Limb (tissue), 2 donors: Measurements from ENCODE around the gene LRIT2.

Source experiments
- DNase-seq, 2 donors: peaks; one replicate each; pipeline ENCODE4 v3.0.0-alpha.2; 2016; ENCODE audit errors: extremely low spot score in 2 of 2

LRIT2 gene

GRCh38 chr10:84243759-84244158 is 18.4 kb upstream of the LRIT2 start:
- DNase-seq: no peak

DNA sequence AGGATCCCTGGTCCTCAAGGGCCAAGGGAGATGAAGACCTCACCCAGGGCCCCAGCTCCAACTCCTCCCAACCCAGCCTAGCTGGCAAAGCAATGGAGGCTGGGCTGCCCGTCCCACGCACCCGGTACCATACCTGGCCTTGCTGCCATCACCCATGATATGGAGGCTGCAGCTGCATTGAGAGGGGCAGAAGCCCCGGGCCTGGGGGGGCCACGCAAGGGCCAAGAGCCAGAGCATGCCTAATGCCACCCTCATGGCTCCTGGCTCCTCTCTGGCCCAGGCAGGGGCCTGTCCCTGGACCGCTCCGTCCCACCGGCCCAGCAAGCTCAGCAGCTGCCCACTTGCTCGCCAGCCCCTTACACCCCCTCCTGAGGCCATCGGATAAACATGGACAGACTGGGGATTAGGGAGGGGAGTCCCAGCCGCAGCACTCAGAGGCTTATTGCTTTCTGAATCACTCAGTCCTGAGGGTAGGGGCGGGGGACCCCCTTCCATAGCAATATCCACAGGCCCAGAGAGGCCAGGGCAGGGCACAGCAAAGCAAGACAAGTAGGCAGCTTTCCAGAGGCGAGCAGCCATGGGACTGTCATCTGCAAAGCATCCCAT is 15.9 kb upstream of the LRIT2 start, which contains the start of gene LRIT1:
Gene LRIT1 (minus strand): TSS at position 362 of the 606 bp plus-strand sequence. CDS start 107 bp downstream, at position 255.
- DNase-seq: no peak

- DNase-seq: no peak
These were observed 13.6 kb upstream of the LRIT2 start for GRCh38 chr10:84238909-84239308.

- DNase-seq: no peak
These were observed 12.1 kb upstream of the LRIT2 start for GRCh38 chr10:84237199-84238051.

DNA sequence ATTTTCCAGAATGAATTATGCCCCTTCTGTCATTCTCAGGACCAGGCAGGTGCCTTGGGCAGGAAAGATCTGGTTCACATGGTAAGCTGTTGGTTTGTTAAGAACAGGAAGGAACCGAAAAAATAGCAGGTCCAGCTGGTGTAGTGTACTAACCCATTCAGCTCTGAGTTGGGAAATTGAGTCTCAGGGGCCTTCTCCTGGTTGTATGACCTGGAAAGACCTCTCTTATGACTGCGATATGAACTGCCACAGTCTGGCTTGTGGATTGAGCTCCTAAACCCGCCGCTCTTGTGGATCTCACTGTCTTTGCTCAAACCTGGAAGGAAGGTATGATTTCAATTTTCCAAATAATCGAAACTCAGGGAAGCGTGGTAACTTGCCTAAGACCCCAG is 11.5 kb upstream of the LRIT2 start:
- no peak for DNase-seq

GRCh38 chr10:84235096-84235495 is 9.8 kb upstream of the LRIT2 start:
- no peak for DNase-seq

DNA sequence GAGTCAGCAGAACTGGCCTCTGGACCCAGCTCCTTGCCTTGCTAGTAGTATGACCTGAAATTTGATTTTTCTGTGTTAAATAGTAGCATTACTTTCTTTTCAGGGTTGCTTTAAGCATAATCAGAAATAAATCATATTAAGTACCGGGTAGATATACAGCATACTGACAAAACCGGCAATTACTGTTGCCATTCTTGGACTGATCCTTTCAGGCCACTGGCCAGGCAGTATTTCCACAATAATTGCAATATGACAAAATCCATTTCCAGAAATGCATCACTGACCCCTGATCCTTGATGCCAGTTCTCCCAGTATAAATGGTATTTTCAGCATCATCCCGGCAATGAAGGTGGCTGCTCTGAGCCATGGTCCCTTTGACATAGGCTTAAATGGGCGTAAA is 9.1 kb upstream of the LRIT2 start:
- no peak for DNase-seq

DNA sequence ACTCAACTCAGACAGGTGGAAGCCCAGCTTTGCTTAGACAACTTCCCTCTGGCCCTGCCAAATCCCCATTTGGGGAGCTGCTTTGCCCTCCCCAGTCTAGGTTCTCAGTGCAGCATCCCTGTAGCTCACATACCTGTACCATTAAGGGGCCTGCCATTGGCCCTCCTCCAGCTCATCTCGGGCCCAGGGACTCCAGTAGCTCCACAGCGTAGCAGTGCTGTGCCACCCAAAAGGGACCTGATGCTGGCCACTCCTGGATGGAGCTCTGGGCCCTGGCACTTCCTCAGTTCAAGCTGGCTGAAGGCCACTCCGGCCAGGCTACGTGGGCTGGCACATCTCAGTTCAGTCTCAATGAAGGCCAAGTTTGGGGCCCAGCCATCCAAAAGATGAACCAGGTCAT is 8.6 kb upstream of the LRIT2 start:
- DNase-seq: no peak

- no peak for DNase-seq
These were observed 7.0 kb upstream of the LRIT2 start for GRCh38 chr10:84232376-84232775.

DNA sequence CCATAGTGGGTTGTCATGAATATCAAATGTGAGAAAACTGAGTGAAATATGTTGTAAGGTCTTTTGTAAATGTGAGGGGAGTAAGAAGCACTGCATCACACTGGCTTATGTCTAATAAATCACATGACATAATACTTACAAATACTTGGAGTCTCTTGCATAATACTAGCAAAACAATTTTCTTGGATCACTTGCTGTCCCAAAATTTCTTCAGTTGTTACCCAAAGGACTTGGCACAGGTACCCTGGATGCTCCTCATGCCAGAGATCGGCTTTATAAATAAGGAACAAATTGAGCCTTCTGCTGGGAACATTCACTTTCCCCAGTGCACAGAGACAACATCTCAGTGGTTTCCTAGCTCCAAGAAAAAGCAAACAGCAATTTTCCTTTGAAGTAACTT is 5.0 kb upstream of the LRIT2 start:
- DNase-seq: no peak

- no peak for DNase-seq
These were observed 2.5 kb upstream of the LRIT2 start for GRCh38 chr10:84227810-84228209.

GRCh38 chr10:84226616-84227015 is 1.3 kb upstream of the LRIT2 start:
- no peak for DNase-seq

GRCh38 chr10:84224411-84225028 is 824 bp downstream of the LRIT2 start:
- DNase-seq: peak; percentile 18 to 57

- DNase-seq: no peak
These were observed 3.4 kb downstream of the LRIT2 start for GRCh38 chr10:84221916-84222315.

DNA sequence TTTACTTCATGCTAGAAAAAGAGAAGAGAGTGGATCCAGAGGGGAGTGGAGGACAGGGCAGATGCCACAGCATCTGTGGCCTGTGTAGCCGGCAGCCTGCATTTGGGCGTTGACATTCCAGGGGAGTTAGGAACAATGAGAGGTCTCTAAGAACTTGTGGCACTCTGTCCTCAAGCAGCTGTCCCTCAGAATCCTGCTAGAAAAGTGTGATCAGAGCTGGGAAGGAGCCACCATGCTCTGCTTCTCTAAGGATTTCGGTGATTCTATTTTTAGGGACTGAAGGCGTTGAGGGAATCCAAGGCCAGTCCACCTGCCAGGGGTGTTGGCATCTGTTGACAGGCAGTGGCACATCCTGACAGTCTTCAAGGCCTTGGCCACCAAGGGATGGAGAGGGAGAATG is 7.6 kb downstream of the LRIT2 start:
- DNase-seq: no peak

DNA sequence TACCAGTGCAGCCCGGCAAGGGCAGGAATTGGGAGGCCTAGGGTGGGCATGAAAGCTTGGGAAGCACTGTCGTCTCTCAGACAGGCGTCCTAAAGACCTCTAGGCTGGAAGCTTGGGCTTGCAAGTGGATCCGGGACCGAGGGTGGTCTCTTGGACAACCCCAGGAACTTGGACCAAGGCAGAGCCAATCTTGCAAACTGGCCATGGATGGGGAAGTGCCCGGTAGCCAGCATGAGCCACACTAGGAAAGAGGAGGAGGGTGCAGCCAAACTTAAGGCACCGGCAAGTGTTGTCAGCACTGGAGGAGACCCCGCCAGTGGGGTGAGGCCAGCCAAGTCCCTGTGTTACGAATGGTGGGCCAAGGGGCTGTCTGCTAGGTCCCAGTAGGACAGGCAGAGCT is 8.5 kb downstream of the LRIT2 start:
- no peak for DNase-seq

- DNase-seq: no peak
These were observed 10.6 kb downstream of the LRIT2 start for GRCh38 chr10:84214612-84215235.

DNA sequence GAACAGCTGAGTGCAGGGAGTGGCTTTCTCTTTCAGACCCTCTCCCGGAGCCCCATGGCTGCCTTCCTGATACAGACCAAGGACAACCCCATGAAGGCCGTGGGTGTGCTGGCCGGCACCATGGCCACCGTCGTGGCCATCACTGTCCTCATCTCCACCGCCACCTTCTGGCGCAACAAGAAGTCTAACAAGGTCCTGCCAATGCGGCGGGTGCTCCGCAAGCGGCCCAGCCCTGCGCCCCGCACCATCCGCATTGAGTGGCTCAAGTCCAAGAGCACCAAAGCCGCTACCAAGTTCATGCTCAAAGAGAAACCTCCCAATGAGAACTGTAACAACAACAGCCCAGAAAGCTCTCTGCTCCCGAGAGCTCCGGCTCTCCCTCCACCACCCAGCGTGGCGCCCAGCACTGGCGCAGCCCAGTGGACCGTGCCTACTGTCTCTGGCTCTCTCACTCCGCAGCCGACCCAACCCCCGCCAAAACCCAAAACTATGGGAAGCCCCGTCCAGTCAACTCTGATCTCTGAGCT is 11.2 kb downstream of the LRIT2 start:
- DNase-seq: no peak

DNA sequence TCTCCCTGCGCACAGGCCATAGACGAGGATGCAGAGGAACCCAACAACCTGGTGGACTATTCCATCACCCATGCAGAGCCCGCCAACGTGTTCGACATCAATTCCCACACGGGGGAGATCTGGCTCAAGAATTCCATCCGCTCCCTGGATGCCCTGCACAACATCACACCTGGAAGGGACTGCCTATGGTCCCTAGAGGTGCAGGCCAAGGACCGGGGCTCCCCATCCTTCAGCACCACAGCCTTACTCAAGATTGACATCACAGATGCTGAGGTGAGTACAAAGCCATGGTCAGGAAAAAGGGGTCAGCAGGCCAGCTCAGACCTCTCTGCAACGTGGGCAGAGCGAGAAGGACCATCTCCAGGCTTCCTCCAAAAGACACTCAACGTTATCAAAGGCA is 12.3 kb downstream of the LRIT2 start:
- no peak for DNase-seq

GRCh38 chr10:84212014-84212413 is 13.3 kb downstream of the LRIT2 start:
- no peak for DNase-seq

DNA sequence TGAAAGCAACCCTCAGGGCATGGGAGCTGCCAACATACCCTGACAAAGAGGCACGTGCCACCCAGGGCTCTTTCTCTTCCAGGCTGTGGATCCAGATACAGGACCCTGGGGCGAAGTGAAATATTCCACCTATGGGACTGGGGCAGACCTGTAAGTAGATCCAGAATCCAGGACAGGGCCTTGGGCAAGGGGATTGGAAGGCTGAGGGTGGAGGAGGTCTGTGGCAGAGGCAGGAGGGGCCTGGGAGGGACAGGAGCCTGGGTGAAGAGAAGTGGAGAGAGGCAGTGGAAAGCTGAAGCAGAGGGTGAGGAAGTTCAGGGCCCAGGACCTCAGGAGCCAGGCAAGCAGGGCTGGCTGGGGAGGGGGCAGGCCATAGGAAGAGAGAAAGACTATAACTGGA is 13.8 kb downstream of the LRIT2 start:
- DNase-seq: no peak

GRCh38 chr10:84208023-84208422 is 17.3 kb downstream of the LRIT2 start:
- no peak for DNase-seq
